HCT116 (cell line): ENCODE measurements around the gene TTC5. TPM values are rescaled to one million over a fixed set of nuclear protein-coding genes. Genes with fewer than 3 reads are reported as not detected.
"Not testable (repeated sequence)": the region's sequence is repeated elsewhere in the genome, so short reads cannot be mapped to it uniquely, and the experiment has no call there.

Experiments
- ATAC-seq: fragments of 200-7000 bp; cut with Tn5 transposase; 2 replicates; pipeline ENCODE4 v1.9.1; 2020; ENCODE audit warnings: mild to moderate bottlenecking, moderate library complexity
- BruUV-seq: library from RNA; stranded (reverse); fragments of 400-500 nt; replicated peaks from 2 replicates; lab custom pipeline; 2021; lab: Mats Ljungman, UMichigan
- CTCF ChIA-PET: fragments of 300-600 bp; sonication (Branson Sonifier 250); formaldehyde crosslinking; loops from one replicate; lab custom pipeline; 2021; ENCODE audit warnings: antibody characterized with exemption; lab: Charles Lee
- POLR2A ChIA-PET: fragments of 300-600, 350-600 bp; sonication (Branson Sonifier 250); formaldehyde crosslinking; loops from one replicate; lab custom pipeline; 2021; ENCODE audit warnings: antibody characterized with exemption; lab: Charles Lee
- RAD21 ChIA-PET, 2 experiments: fragments of 300-600 bp; sonication (Branson Sonifier 250); formaldehyde crosslinking; loops; one replicate each; lab custom pipeline; 2023; ENCODE audit warnings: low total read pairs in 2 of 2; ENCODE audit not compliant: uncharacterized antibody in 2 of 2, unreplicated experiment in 2 of 2, low non-redundant PET in 1 of 2; lab: Charles Lee
- DNase-seq: peaks from one replicate; pipeline ENCODE4 v3.0.0-alpha.2; 2010; ENCODE audit warnings: low read depth, low spot score
- H2AFZ ChIP-seq: fragments of 200-600 bp; shearing (Covaris generic), sonication (generic); 2 replicates; pipeline ENCODE4 v1.6.1; 2017; ENCODE audit warnings: low read depth, mixed run types, mixed read lengths, antibody characterized with exemption, low read length; ENCODE audit not compliant: poor library complexity, severe bottlenecking
- H3K27ac ChIP-seq: 2 replicates; pipeline ENCODE4 v1.5.1; 2012; ENCODE audit warnings: low read depth, low read length
- H3K27me3 ChIP-seq: fragments of 200-600 bp; sonication (generic); 2 replicates; pipeline ENCODE4 v1.6.1; 2016; ENCODE audit warnings: mixed run types, low read length, mixed read lengths; ENCODE audit not compliant: insufficient read depth
- H3K36me3 ChIP-seq, 2 experiments: fragments of 200-500 bp in 1 of 2; fragments of 200-600 bp in 1 of 2; sonication (Bioruptor generic) in 1 of 2; sonication (generic) in 1 of 2; 2 replicates each; pipeline versions ENCODE4 v1.5.1 to v1.6.1; 2014 to 2016; ENCODE audit warnings: low read length in 2 of 2, inconsistent platforms in 1 of 2, mixed read lengths in 1 of 2, mixed run types in 1 of 2; ENCODE audit not compliant: insufficient read depth in 2 of 2, control insufficient read depth in 1 of 2
- H3K4me1 ChIP-seq, 2 experiments: fragments of 200-600 bp in 1 of 2; sonication (generic) in 1 of 2; 2 replicates each; pipeline versions ENCODE4 v1.5.1 to v1.6.1; 2012 to 2017; ENCODE audit warnings: low read length in 2 of 2, inconsistent platforms in 1 of 2, mild to moderate bottlenecking in 1 of 2, mixed read lengths in 1 of 2, mixed run types in 1 of 2, moderate library complexity in 1 of 2; ENCODE audit not compliant: insufficient read depth in 2 of 2, control insufficient read depth in 1 of 2
- H3K4me2 ChIP-seq: fragments of 200-600 bp; sonication (generic); 2 replicates; pipeline ENCODE4 v1.6.1; 2017; ENCODE audit warnings: mixed run types, low read length, mixed read lengths
- H3K4me3 ChIP-seq, 2 experiments: fragments of 200-600 bp in 1 of 2; sonication (generic) in 1 of 2; replicated peaks in 1 of 2; 2 replicates each; pipeline ENCODE4 v1.5.1; 2011 to 2016; ENCODE audit warnings: low read length in 2 of 2, control low read depth in 1 of 2, low read depth in 1 of 2, mild to moderate bottlenecking in 1 of 2, mixed read lengths in 1 of 2, mixed run types in 1 of 2
- H3K79me2 ChIP-seq: fragments of 200-600 bp; sonication (generic); 2 replicates; pipeline ENCODE4 v1.6.1; 2017; ENCODE audit warnings: mild to moderate bottlenecking, mixed run types, low read length, moderate library complexity, mixed read lengths; ENCODE audit not compliant: insufficient read depth
- H3K9ac ChIP-seq: fragments of 200-600 bp; sonication (generic); 2 replicates; pipeline ENCODE4 v1.6.1; 2016; ENCODE audit warnings: low read length, mixed read lengths
- H3K9me2 ChIP-seq: fragments of 200-600 bp; sonication (generic), shearing (Covaris generic); 2 replicates; pipeline ENCODE4 v1.6.1; 2017; ENCODE audit warnings: mixed run types, mild to moderate bottlenecking, moderate library complexity; ENCODE audit not compliant: insufficient read depth
- H3K9me3 ChIP-seq, 2 experiments: fragments of 200-500 bp in 1 of 2; fragments of 200-600 bp in 1 of 2; sonication (Bioruptor generic) in 1 of 2; sonication (generic) in 1 of 2; 2 replicates each; pipeline ENCODE4 v1.6.1; 2014 to 2017; ENCODE audit warnings: low read length in 2 of 2, mixed read lengths in 2 of 2, inconsistent platforms in 1 of 2, low read depth in 1 of 2, mild to moderate bottlenecking in 1 of 2, mixed run types in 1 of 2, moderate library complexity in 1 of 2; ENCODE audit not compliant: control insufficient read depth in 1 of 2, insufficient read depth in 1 of 2
- H4K20me1 ChIP-seq: fragments of 200-600 bp; sonication (generic), shearing (Covaris generic); 2 replicates; pipeline ENCODE4 v1.6.1; 2017; ENCODE audit warnings: mixed run types, mild to moderate bottlenecking, moderate library complexity; ENCODE audit not compliant: insufficient read depth
- CEBPB ChIP-seq: IDR thresholded peaks from 2 replicates; pipeline ENCODE4 v1.6.1; 2012; ENCODE audit warnings: low read depth
- EGR1 ChIP-seq: IDR thresholded peaks from 2 replicates; pipeline ENCODE4 v1.6.1; 2012; ENCODE audit warnings: low read depth
- JUND ChIP-seq: IDR thresholded peaks from 2 replicates; pipeline ENCODE4 v1.6.1; 2012
- SIN3A ChIP-seq: IDR thresholded peaks from 2 replicates; pipeline ENCODE4 v1.6.1; 2012; ENCODE audit warnings: low read depth
- SP1 ChIP-seq: IDR thresholded peaks from 2 replicates; pipeline ENCODE4 v1.6.1; 2012; ENCODE audit warnings: low read depth
- SRF ChIP-seq: IDR thresholded peaks from 2 replicates; pipeline ENCODE4 v1.6.1; 2012; ENCODE audit warnings: low read depth
- ZNF274 ChIP-seq: fragments of 200-500 bp; sonication (Bioruptor generic); IDR thresholded peaks from 2 replicates; pipeline ENCODE4 v1.6.1; 2014; ENCODE audit warnings: mild to moderate bottlenecking, low read depth, low read length, inconsistent platforms
- intact Hi-C: fragments of 100-400 bp; cut with micrococcal nuclease; formaldehyde crosslinking; loops from 2 replicates; pipeline ENCODE4 v1.10.0; 2022
- total RNA-seq: library from RNA; stranded (reverse); gene quantifications from one replicate; pipeline ENCODE4 v1.2.1, GENCODE V29; 2021; ENCODE audit not compliant: unreplicated experiment
- TF ChIP-seq, protein P1 (sequence below): IDR thresholded peaks from 2 replicates; pipeline ENCODE4 v1.6.1; 2011; ENCODE audit warnings: mild to moderate bottlenecking, low read length, moderate library complexity; ENCODE audit not compliant: insufficient replicate concordance; ENCODE audit errors: extremely low read depth

The TTC5 gene
- total RNA-seq, 1 experiment from 2014 or later: 23.3 TPM

DNA sequence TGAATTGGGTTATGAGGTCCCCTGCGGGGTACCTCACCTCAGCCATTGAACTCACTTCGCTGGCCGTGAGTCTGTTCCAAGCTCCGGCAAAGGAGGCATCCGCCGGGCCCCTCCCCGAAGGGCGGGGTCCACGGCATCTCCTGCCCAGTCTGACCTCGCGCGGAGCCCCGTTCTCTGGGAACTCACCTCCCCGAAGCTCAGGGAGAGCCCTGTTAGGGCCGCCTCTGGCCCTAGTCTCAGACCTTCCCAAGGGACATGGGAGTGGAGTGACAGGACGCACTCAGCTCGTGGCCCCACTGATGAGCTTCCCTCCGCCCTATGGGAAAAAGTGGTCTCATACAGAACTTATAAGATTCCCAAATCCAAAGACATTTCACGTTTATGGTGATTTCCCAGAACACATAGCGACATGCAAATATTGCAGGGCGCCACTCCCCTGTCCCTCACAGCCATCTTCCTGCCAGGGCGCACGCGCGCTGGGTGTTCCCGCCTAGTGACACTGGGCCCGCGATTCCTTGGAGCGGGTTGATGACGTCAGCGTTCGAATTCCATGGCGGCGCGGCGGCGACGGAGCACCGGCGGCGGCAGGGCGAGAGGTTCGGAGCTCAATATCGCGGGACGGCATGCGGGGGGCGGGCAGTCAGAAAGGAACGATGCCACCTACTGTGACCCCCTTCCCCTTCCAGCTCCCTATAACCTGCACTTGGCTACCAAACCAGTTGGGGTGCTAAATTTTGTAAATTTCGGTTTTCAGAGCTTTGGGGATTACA is 37.5 kb upstream of the TTC5 start, which contains the start of gene PARP2 (continued):
- TF ChIP-seq CEBPB (0 out of 2 replicates have a peak, but pooled peaks have one; percentile 0), JUND (peak; percentile 3; the same call in 1 of the 2 replicates), SRF (peak; percentile 49; the same call in 1 of the 2 replicates)
- TF ChIP-seq, protein P1, sequence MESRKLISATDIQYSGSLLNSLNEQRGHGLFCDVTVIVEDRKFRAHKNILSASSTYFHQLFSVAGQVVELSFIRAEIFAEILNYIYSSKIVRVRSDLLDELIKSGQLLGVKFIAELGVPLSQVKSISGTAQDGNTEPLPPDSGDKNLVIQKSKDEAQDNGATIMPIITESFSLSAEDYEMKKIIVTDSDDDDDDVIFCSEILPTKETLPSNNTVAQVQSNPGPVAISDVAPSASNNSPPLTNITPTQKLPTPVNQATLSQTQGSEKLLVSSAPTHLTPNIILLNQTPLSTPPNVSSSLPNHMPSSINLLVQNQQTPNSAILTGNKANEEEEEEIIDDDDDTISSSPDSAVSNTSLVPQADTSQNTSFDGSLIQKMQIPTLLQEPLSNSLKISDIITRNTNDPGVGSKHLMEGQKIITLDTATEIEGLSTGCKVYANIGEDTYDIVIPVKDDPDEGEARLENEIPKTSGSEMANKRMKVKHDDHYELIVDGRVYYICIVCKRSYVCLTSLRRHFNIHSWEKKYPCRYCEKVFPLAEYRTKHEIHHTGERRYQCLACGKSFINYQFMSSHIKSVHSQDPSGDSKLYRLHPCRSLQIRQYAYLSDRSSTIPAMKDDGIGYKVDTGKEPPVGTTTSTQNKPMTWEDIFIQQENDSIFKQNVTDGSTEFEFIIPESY: peak; percentile 81

DNA sequence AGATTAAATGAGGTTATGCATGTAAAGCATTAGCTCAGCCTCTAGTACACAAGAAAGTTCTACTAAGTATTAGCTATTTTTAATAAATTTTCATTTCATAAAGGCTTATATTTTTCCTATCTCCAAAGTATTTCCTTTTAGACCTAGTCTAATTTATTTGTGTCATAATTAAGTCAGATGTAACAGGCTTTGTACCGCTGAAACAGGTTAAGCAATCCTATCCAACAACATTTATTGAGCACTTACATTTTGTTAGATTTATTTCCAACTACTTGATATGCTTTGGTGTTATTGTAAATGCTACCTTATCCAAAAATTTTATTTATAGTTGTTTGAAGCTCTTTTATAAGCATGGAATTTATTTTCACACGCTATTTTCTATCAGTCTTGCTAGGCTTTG is 35.9 kb upstream of the TTC5 start:
- TF ChIP-seq SIN3A (no peak), SP1 (no peak), ZNF274 (no peak), EGR1 (no peak)
- TF ChIP-seq, protein P1: no peak
- Histone ChIP-seq H3K9ac (peak overlapping the region; percentile 68), H3K4me2 (peak overlapping the region; percentile 76), H3K9me3 (no peaks in the 10 kb centered on the region), H4K20me1 (no peaks in the 10 kb centered on the region), H2AFZ (peak overlapping the region; percentile 4), H3K27ac (peak overlapping the region; percentile 95; the same call in 1 of the 2 replicates), H3K79me2 (peaks cover 26% of the 10 kb centered on the region), H3K36me3 (peaks cover 11 to 17% of the 10 kb centered on the region in 2 experiments; a peak in 3 of 4 replicates), H3K4me1 (peaks cover 5 to 15% of the 10 kb centered on the region in 2 experiments; a peak in 3 of 4 replicates), H3K4me3 (peak overlapping the region; percentile 55 to 57), H3K27me3 (no peaks in the 10 kb centered on the region), H3K9me2 (no peaks in the 10 kb centered on the region)
- ChIA-PET RAD21 (no interaction called here), POLR2A (interaction anchor here (1.0 to 4.3 kb wide), 10 partner anchors 8 to 341 kb away, joined by 3 to 47 read pairs (median 8); partner anchors contain the start of genes APEX1, CCNB1IP1, OSGEP and RNASE4), CTCF (interaction anchor here (0.6 to 3.0 kb wide), 5 partner anchors 9 to 268 kb away, joined by 3 to 17 read pairs (median 9); partner anchors contain the start of gene CCNB1IP1)
- no TSS peak for BruUV-seq
- intact Hi-C loops: loop anchor here (2.0 to 5.0 kb wide), 2 partner anchors 71 to 339 kb away; partner anchors contain the start of gene TEP1
- no peak for DNase-seq
- ATAC-seq: no peak

DNA sequence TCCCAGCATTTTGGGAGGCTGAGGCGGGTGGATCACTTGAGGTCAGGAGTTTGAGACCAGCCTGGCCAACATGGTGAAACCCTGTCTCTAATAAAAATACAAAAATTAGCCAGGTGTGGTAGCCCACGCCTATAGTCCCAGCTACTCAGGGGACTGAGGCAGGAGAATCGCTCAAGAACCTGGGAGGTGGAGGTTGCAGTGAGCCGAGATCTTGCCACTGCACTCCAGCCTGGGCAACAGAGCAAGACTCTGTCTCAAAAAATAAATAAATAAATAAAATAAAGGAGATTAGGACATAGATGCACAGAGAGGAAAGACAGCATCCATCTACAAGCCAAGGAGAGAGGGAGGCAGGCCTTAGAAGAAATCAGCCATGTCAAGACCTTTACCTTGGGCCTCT is 35.3 kb upstream of the TTC5 start:
- H3K27me3 ChIP-seq, DNase-seq, H4K20me1 ChIP-seq, BruUV-seq, H3K9me2 ChIP-seq, RAD21 ChIA-PET, H3K9me3 ChIP-seq, H3K9ac ChIP-seq, ATAC-seq, H2AFZ ChIP-seq, H3K4me3 ChIP-seq: not testable (repeated sequence)
- intact Hi-C loops: loop anchor here (5.0 kb wide), 1 partner anchor 71 kb away; the partner anchor contains the start of gene TEP1
- peaks cover 5 to 15% of the 10 kb centered on the region in 2 experiments; a peak in 3 of 4 replicates for H3K4me1 ChIP-seq
- ChIA-PET POLR2A (interaction anchor here (1.0 to 4.3 kb wide), 5 partner anchors 8 to 267 kb away, joined by 3 to 41 read pairs (median 4); partner anchors contain the start of genes APEX1, CCNB1IP1 and OSGEP), CTCF (interaction anchor here (1.0 to 3.0 kb wide), 3 partner anchors 13 to 266 kb away, joined by 3 to 17 read pairs (median 9); no protein-coding TSS in a partner anchor)
- peak overlapping the region; percentile 76; the same call in 1 of the 2 replicates for H3K4me2 ChIP-seq
- peaks cover 25% of the 10 kb centered on the region for H3K79me2 ChIP-seq
- peak overlapping the region; percentile 95; the same call in 1 of the 2 replicates for H3K27ac ChIP-seq
- peaks cover 11 to 13% of the 10 kb centered on the region in 2 experiments; a peak in 3 of 4 replicates for H3K36me3 ChIP-seq
